Left ventricle myocardium inferior (tissue), 1 donor: ENCODE measurements around the gene TSPEAR. TPM values are rescaled to one million over a fixed set of nuclear protein-coding genes. Genes with fewer than 3 reads are reported as not detected.

ENCODE experiments used
- DNase-seq: peaks from one replicate; pipeline ENCODE4 v3.0.0-alpha.2; 2020
- H3K27ac ChIP-seq: fragments of 200-600 bp; replicated peaks from 2 replicates; pipeline ENCODE4 v1.8.0; 2021
- H3K27me3 ChIP-seq: fragments of 200-600 bp; 2 replicates; pipeline ENCODE4 v1.8.0; 2021; ENCODE audit warnings: low read depth
- H3K36me3 ChIP-seq: fragments of 200-600 bp; 2 replicates; pipeline ENCODE4 v1.8.0; 2021
- H3K4me1 ChIP-seq: fragments of 200-600 bp; 2 replicates; pipeline ENCODE4 v1.8.0; 2021
- H3K4me3 ChIP-seq: fragments of 200-600 bp; 2 replicates; pipeline ENCODE4 v1.8.0; 2021; ENCODE audit warnings: mild to moderate bottlenecking, moderate library complexity
- H3K9me3 ChIP-seq: fragments of 200-600 bp; replicated peaks from 2 replicates; pipeline ENCODE4 v1.8.0; 2021
- intact Hi-C: fragments of 100-400 bp; cut with micrococcal nuclease; formaldehyde crosslinking; loops from one replicate; pipeline ENCODE4 v1.11.0; 2022
- total RNA-seq: library from RNA; stranded (reverse); fragmentation: NEBNext Ultra II Directional; extraction: Animal tissue kit (Norgen Biotek cat#: 25700); gene quantifications from one replicate; pipeline ENCODE4 v1.2.1, GENCODE V29; 2021
- TF ChIP-seq, protein P1 (sequence below): fragments of 200-600 bp; IDR thresholded peaks from 2 replicates; pipeline ENCODE4 v1.8.0; 2021; ENCODE audit warnings: antibody characterized with exemption, mild to moderate bottlenecking, borderline replicate concordance
- donor health status: DM: no; HTN: yes; CAD: no; lungs with severe emphysema.

TSPEAR gene
- total RNA-seq, 1 donor from 2014 or later: 3.3 TPM

DNA sequence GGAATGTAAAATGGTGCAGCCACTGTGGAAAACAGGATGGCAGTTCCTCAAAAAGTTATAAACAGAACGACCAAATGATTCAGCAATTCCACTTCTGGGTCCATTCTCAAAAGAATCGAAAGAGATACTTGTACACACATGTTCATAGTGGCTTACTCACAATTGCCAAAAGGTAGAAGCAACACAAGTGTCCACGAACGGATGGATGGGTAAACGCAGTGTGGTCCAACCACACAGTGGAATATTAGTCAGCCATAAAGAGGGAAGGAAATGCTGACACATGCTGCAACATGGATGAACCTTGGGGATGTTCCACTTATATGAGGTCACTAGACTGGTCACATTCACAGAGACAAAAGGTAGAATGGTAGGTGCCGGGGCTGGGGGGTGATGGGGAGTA is 176.7 kb downstream of the TSPEAR start:
- peaks cover 29% of the 10 kb centered on the region for H3K27me3 ChIP-seq
- intact Hi-C loops: no loop called here
- H3K27ac ChIP-seq: no peak overlapping the region
- no peaks in the 10 kb centered on the region for H3K36me3 ChIP-seq
- H3K4me1 ChIP-seq: no peaks in the 10 kb centered on the region
- DNase-seq: no peak
- no peak overlapping the region for H3K4me3 ChIP-seq
- TF ChIP-seq, protein P1, sequence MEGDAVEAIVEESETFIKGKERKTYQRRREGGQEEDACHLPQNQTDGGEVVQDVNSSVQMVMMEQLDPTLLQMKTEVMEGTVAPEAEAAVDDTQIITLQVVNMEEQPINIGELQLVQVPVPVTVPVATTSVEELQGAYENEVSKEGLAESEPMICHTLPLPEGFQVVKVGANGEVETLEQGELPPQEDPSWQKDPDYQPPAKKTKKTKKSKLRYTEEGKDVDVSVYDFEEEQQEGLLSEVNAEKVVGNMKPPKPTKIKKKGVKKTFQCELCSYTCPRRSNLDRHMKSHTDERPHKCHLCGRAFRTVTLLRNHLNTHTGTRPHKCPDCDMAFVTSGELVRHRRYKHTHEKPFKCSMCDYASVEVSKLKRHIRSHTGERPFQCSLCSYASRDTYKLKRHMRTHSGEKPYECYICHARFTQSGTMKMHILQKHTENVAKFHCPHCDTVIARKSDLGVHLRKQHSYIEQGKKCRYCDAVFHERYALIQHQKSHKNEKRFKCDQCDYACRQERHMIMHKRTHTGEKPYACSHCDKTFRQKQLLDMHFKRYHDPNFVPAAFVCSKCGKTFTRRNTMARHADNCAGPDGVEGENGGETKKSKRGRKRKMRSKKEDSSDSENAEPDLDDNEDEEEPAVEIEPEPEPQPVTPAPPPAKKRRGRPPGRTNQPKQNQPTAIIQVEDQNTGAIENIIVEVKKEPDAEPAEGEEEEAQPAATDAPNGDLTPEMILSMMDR: no peak
- no peaks in the 10 kb centered on the region for H3K9me3 ChIP-seq

GRCh38 chr21:44533891-44534627 is 177.3 kb downstream of the TSPEAR start:
- Histone ChIP-seq H3K36me3 (no peaks in the 10 kb centered on the region), H3K27me3 (peaks cover 34% of the 10 kb centered on the region), H3K9me3 (no peaks in the 10 kb centered on the region), H3K27ac (no peak overlapping the region), H3K4me3 (no peak overlapping the region), H3K4me1 (no peaks in the 10 kb centered on the region)
- TF ChIP-seq, protein P1: no peak
- intact Hi-C loops: no loop called here
- no peak for DNase-seq

DNA sequence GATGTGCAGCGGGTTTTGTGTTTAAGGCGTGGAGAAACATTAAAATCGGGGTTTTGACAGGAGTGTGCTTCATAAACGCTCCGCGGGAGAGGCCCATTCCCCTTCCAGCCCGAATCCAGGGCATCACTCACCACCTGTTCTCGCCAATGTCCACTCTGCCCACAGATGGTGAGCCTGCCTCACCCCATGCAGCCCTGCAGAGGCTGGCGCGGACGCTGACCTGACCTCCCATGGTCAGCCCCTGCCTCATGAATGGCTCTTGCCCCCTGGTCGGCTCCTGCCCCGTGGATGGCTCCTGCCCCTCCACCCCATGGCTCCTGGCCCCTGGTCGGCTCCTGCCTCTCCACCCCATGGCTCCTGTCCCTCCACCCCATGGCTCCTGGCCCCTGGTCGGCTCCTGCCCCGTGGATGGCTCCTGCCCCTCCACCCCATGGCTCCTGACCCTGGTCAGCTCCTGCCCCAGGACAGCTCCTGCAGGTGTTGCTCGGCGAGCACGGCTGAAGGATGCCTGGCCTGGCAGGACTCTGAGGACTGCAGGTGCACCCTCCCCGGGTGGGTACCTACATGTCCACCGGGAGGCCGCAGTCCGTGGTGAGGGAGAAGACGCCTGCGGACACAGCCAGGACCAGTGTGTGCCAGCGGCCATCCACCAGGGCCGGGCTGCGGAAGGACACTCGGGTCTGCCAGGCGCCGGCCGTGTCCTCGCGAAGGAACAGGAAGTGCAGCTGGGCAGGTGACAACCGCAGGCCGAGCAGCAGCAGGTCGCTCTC is 178.1 kb downstream of the TSPEAR start:
- H3K9me3 ChIP-seq: no peaks in the 10 kb centered on the region
- intact Hi-C loops: no loop called here
- H3K27ac ChIP-seq: no peak overlapping the region
- no peaks in the 10 kb centered on the region for H3K36me3 ChIP-seq
- no peak overlapping the region for H3K4me3 ChIP-seq
- no peak for DNase-seq
- TF ChIP-seq, protein P1: no peak
- peaks cover 31% of the 10 kb centered on the region for H3K27me3 ChIP-seq
- no peaks in the 10 kb centered on the region for H3K4me1 ChIP-seq

DNA sequence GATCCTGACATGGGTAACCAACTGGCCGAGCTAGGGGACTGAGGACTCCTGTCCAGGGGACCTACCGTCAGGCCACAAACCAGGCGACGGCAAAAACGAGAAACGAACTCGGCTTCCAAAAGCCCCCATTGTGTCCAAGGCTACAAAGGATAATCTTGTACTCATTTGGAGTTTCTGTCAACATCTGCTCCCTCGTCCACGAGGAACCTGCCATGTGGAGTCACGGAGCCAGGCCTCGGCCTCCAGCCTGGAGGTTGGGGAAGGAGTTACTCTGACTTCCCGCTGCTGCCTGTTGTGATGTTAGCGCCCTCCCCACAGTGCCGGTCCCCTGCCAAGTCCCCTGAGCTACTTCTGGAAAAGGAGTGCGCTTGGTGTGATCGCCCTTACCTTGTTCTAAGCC is 178.7 kb downstream of the TSPEAR start:
- H3K27me3 ChIP-seq: peaks cover 26% of the 10 kb centered on the region
- H3K4me3 ChIP-seq: no peak overlapping the region
- no peaks in the 10 kb centered on the region for H3K9me3 ChIP-seq
- DNase-seq: no peak
- no peak overlapping the region for H3K27ac ChIP-seq
- H3K36me3 ChIP-seq: no peaks in the 10 kb centered on the region
- intact Hi-C loops: no loop called here
- TF ChIP-seq, protein P1: no peak
- H3K4me1 ChIP-seq: no peaks in the 10 kb centered on the region

DNA sequence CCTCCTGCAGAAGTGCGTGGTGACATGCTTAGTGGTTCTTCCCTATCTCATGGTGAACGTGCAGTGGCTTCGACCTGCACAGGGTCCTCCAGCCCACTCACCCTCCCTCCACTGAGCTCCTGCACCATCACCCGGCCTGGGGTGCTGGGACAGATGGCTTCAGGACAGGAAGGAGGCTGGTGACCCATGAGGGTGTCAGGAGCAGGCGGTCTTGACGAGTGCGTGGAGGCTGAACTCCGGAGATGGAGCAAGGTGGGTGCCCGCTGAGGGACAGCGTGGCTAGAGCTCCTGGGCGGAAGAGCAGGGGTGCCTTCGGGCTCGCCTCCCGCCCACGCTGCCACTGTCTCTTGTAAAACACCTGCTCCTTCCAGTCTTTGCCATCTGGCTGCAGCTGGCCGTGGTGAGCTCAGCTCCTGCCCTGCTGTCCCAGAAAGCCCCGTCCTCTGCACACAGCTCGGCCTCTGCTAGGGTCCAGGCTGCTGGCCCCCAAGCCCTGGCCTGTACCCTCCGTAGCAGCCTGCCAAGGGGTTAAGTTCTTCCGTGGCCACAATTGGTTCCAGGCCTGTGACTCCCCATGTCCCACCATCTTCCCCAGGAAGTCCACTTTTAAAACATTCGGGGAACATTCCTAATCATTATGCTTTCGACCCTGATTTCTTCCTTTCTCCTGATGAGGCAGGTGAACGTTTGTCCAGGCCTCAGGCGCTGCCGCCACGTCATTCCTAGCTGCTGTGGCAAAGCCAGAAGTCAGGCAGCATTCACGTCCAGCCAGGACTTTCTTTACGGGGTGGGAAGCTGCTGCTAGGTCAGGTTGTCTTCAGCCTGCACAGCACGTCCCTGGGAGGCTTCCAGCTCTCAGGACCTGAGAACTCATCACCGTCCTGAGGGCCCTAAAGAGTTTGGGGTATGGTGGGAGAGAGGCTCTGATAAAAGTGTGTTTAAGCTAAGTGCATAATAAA is 179.5 kb downstream of the TSPEAR start:
- intact Hi-C loops: no loop called here
- no peak overlapping the region for H3K27ac ChIP-seq

More for the DNA sequence above, 179.5 kb downstream of the TSPEAR start:
- TF ChIP-seq, protein P1: no peak
- Histone ChIP-seq H3K36me3 (no peaks in the 10 kb centered on the region), H3K27me3 (peaks cover 25% of the 10 kb centered on the region), H3K9me3 (no peaks in the 10 kb centered on the region), H3K4me3 (no peak overlapping the region), H3K4me1 (no peaks in the 10 kb centered on the region)
- peak; percentile 3 for DNase-seq
